IPS-20b (cell line): ENCODE data around the gene FAM216A.

Experiments used
- H3K27ac ChIP-seq: one replicate; pipeline ENCODE4 v1.5.1; 2013; ENCODE audit warnings: low read length
- H3K27me3 ChIP-seq: 2 replicates; pipeline ENCODE4 v1.6.1; 2013; ENCODE audit warnings: mild to moderate bottlenecking, low read length, inconsistent platforms; ENCODE audit not compliant: insufficient read depth
- H3K36me3 ChIP-seq: 2 replicates; pipeline ENCODE4 v1.6.1; 2013; ENCODE audit warnings: low read depth, mild to moderate bottlenecking, inconsistent platforms, low read length, moderate library complexity; ENCODE audit not compliant: insufficient read depth
- H3K4me1 ChIP-seq: 2 replicates; pipeline ENCODE4 v1.6.1; 2013; ENCODE audit warnings: mild to moderate bottlenecking, control low read depth, inconsistent platforms, low read length, moderate library complexity; ENCODE audit not compliant: insufficient read depth
- H3K4me3 ChIP-seq: 2 replicates; pipeline ENCODE4 v1.5.1; 2013; ENCODE audit warnings: mild to moderate bottlenecking, low read length, inconsistent platforms
- H3K9ac ChIP-seq: 2 replicates; pipeline ENCODE4 v1.6.1; 2013; ENCODE audit warnings: low read depth, mild to moderate bottlenecking, inconsistent platforms, low read length, moderate library complexity
- H3K9me3 ChIP-seq: 2 replicates; pipeline ENCODE4 v1.6.1; 2013; ENCODE audit warnings: mild to moderate bottlenecking, low read depth, low read length, inconsistent platforms; ENCODE audit not compliant: insufficient read depth

The FAM216A gene

DNA sequence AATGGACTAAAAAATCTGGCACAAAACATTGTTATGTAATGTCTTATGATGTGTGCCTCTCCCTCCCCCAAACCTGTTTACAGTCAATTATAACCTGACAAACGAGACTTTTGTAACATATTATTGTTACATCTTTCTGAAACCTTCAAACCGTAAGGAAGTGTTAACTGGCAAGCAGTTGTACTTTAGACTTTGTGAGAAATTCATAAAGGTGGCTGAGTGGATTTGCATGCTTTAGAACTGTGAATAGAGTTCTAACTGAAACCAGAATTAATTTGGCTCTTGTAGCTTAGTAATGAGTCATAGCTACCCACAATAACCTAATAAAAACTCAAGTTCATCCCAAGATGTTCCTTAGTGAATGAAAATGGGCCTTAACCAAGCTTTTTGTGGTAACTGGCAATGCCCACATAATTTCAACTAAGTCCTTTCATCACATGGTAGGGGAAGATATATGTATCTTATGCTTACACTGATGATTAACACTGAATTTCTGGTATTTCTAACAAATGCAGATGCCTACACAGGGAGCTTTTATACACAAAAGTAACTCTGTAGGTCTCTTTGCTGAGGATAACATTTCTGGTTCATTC is 63.2 kb downstream of the FAM216A start:
- H3K9ac ChIP-seq = no peak overlapping the region
- no peaks in the 10 kb centered on the region for H3K9me3 ChIP-seq
- H3K27me3 ChIP-seq = no peaks in the 10 kb centered on the region
- no peak overlapping the region for H3K4me3 ChIP-seq
- peaks cover 17% of the 10 kb centered on the region; the same call in 1 of the 2 replicates for H3K36me3 ChIP-seq
- peaks cover 2% of the 10 kb centered on the region; the same call in 1 of the 2 replicates for H3K4me1 ChIP-seq
- no peak overlapping the region for H3K27ac ChIP-seq

DNA sequence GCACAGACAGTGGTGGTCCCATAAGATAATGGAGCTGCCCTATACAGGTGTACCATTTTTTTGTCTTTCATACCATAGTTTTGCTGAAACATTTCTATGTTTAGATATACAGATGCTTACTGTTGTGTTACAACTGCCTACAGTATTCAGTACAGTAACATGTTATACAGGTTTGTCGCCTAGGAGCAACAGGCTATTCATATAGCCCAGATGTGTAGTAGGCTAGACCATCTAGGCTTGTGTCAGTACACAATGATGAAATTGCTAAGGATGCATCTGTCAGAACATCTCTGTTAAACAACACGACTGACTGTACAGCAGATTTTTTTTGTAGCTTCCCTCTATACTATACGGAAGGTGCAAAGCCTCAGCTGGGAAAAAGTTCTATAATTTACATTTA is 64.0 kb downstream of the FAM216A start:
- peaks cover 2% of the 10 kb centered on the region; the same call in 1 of the 2 replicates for H3K4me1 ChIP-seq
- H3K36me3 ChIP-seq = peaks cover 25% of the 10 kb centered on the region
- no peaks in the 10 kb centered on the region for H3K27me3 ChIP-seq
- no peak overlapping the region for H3K9ac ChIP-seq
- no peaks in the 10 kb centered on the region for H3K9me3 ChIP-seq
- H3K27ac ChIP-seq = no peak overlapping the region
- no peak overlapping the region for H3K4me3 ChIP-seq

DNA sequence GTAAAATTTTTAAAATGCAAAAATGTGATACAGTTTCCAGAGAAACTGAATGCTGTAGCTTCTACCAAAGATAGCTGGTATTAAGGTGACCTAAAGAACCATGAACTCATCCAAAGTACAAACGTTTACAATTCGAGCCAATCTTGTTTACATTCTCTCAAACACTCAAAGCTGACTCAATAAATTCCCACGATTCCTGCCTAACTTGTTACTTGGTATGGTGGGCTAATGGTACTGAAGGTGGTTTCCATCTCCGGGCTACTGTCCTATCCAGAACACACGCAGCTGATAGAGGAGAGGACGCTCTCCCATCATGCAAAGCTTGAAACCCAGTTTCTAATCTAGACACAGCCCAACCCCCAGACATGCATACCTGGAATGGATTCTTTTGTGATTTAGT is 65.0 kb downstream of the FAM216A start:
- Histone ChIP-seq H3K27ac (no peak overlapping the region), H3K36me3 (peaks cover 35% of the 10 kb centered on the region), H3K9ac (no peak overlapping the region)

DNA sequence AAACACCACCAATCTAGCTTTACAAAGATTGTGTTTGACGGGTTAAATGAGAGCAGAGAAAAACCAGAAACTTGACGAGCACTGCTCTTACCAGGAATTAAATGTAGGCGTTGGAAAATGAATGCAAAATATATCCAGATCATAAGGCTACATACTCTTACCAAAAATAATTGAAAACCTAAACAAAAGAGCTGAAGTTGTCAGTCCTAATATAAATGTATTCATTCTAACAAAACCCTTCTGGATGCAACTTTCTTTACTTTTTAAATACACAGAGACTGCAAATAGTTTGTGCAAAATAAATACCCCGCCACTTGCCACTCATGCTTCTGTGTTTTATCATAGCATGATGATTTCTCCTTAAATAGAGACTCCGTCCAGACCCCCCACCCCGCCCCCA is 66.2 kb downstream of the FAM216A start:
- no peak overlapping the region for H3K4me3 ChIP-seq
- H3K27ac ChIP-seq = no peak overlapping the region
- H3K9me3 ChIP-seq = no peaks in the 10 kb centered on the region
- no peak overlapping the region for H3K9ac ChIP-seq
- H3K4me1 ChIP-seq = peaks cover 2% of the 10 kb centered on the region; the same call in 1 of the 2 replicates
- H3K27me3 ChIP-seq = no peaks in the 10 kb centered on the region
- H3K36me3 ChIP-seq = peaks cover 47% of the 10 kb centered on the region

More for the DNA sequence above, 65.0 kb downstream of the FAM216A start:
- H3K4me3 ChIP-seq = no peak overlapping the region
- H3K27me3 ChIP-seq = no peaks in the 10 kb centered on the region
- H3K9me3 ChIP-seq = no peaks in the 10 kb centered on the region
- H3K4me1 ChIP-seq = peaks cover 2% of the 10 kb centered on the region; the same call in 1 of the 2 replicates

DNA sequence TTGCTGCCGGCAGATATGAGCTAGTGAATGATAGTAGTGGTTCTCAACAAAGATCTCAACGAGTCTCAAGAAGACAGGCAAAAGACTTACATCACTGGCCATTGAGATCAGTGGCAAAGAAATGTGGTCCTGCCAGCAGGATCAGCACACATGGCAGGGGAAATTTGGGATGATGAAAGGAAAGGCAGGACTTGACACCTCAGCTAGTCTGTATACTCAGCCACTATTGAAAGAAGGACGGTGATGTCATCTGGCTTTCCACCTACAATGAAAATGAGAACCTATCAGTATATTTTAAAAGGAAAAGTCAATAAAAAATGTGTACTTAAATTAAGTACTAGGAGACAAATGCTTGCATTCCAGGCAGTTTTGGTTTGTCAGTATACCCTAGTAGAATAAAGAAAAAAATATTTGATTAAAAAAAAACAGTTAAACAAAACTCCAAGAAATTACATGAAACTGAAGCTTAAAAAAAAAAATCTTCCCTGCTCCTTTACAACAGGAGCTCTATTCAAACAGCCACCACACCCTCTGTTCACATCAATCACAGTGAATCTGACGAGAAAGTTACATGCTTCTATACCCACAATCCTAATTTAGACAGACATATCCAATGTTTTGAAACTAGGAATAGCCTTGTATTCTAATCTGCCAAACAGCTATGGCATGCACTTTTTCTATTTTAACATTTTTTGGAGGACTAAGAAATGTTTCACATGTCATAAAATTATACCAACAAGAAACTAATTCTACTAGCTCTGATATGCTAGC is 68.4 kb downstream of the FAM216A start:
- Histone ChIP-seq H3K4me3 (no peak overlapping the region), H3K36me3 (peaks cover 47% of the 10 kb centered on the region), H3K27me3 (no peaks in the 10 kb centered on the region), H3K9ac (no peak overlapping the region), H3K9me3 (no peaks in the 10 kb centered on the region), H3K4me1 (peaks cover 2% of the 10 kb centered on the region; the same call in 1 of the 2 replicates), H3K27ac (no peak overlapping the region)

DNA sequence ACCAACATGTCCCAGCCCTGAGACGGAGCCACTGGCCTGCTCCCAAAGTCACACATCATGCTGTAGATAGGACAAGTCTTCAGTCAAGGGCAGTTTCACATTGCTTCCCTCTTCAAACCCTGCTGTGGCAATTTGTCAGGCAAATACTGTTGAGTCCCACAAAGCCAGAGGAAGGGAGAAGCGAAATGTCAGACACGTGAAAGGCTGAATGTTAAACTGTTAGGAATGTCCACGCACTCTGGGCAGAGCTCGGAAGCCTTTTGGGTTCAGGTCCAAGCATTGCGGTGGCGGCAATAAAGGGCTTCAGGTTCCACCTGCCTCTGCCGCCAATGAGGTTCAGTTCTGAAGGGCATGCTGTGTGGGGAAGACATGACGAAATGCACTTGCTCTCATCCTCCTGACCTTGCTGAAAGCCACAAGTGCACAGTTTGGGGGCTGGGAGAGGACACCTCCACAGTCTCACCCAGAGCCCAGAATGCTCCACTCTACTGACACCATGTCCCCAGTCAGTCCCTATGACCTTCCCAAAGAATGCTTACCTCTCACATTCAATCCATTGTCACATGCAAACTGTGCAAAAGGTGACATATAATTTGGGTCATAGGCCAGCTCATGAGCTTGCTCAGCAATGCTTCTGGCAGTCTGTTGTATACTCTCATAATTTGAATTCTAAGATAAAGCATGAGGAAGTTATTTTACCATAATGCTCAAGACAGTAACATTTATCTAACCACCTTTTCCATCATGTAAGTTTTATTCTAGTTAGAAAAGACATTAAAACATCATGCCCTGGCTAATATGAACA is 69.2 kb downstream of the FAM216A start:
- H3K36me3 ChIP-seq = peaks cover 50% of the 10 kb centered on the region

DNA sequence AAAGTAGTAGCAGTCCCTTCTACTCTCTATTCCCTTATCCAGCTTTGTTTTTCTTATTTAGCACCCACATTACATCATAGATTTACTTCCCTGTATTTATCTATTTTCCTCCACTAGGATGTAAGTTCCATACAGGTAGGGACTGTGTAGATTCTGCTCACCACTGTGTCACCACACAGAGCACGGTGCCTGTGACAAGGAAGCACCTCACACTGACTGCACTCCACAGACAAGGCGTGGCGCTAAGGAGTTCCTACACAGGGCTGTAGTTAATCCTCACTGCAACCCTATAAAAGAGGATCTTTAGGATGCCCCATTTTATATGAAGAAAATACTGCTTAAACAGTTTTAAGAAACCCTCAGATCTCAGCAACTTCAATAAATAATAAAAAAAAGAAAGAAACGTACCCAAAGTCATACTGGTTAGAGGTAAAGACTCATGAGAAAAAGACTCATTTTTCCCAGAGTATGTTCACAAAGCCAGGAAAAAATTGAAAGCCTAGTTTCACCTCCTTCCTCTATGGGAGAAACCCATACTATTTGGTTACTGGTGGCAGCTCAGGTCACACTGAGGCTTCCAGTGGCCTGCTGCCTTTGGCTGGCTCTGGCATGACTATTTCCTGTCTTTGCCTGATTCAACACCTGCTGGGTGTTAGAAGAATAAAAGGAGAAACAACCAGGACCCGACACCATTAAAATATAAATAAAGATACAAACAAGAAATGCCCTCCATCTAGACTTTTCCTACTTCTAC is 70.4 kb downstream of the FAM216A start:
- H3K27ac ChIP-seq = no peak overlapping the region
- H3K27me3 ChIP-seq = no peaks in the 10 kb centered on the region
- H3K36me3 ChIP-seq = peaks cover 54% of the 10 kb centered on the region

More for the DNA sequence above, 69.2 kb downstream of the FAM216A start:
- H3K9ac ChIP-seq = no peak overlapping the region
- H3K4me3 ChIP-seq = no peak overlapping the region
- H3K4me1 ChIP-seq = peaks cover 2% of the 10 kb centered on the region; the same call in 1 of the 2 replicates
- H3K27ac ChIP-seq = no peak overlapping the region
- H3K9me3 ChIP-seq = no peaks in the 10 kb centered on the region
- H3K27me3 ChIP-seq = no peaks in the 10 kb centered on the region

More for the DNA sequence above, 70.4 kb downstream of the FAM216A start:
- Histone ChIP-seq H3K9me3 (no peaks in the 10 kb centered on the region), H3K9ac (no peak overlapping the region), H3K4me1 (no peaks in the 10 kb centered on the region), H3K4me3 (no peak overlapping the region)
